Upper lobe of left lung (tissue), 4 donors: ENCODE results near the gene TNRC6B.

Experiments
- POLR2A ChIP-seq, 4 donors: fragments of 450-650 bp; IDR thresholded peaks; one replicate each; pipeline ENCODE4 v1.5.1; 2016 to 2017; ENCODE audit warnings: antibody characterized with exemption in 4 of 4, mild to moderate bottlenecking in 2 of 4
- POLR2AphosphoS5 ChIP-seq, 2 donors: sonication (generic); formaldehyde crosslinking; IDR thresholded peaks; one replicate each; pipeline ENCODE4 v1.5.1; 2017; ENCODE audit warnings: antibody characterized with exemption in 2 of 2
- TF ChIP-seq, protein P1 (sequence below), 6 experiments: fragments of 450-650 bp in 4 of 6; fragments of 200-600 bp in 2 of 6; sonication (generic) in 2 of 6; IDR thresholded peaks; one replicate each; pipeline ENCODE4 v1.5.1; 2016 to 2019; ENCODE audit warnings: antibody characterized with exemption in 6 of 6

- TF ChIP-seq, protein P1, sequence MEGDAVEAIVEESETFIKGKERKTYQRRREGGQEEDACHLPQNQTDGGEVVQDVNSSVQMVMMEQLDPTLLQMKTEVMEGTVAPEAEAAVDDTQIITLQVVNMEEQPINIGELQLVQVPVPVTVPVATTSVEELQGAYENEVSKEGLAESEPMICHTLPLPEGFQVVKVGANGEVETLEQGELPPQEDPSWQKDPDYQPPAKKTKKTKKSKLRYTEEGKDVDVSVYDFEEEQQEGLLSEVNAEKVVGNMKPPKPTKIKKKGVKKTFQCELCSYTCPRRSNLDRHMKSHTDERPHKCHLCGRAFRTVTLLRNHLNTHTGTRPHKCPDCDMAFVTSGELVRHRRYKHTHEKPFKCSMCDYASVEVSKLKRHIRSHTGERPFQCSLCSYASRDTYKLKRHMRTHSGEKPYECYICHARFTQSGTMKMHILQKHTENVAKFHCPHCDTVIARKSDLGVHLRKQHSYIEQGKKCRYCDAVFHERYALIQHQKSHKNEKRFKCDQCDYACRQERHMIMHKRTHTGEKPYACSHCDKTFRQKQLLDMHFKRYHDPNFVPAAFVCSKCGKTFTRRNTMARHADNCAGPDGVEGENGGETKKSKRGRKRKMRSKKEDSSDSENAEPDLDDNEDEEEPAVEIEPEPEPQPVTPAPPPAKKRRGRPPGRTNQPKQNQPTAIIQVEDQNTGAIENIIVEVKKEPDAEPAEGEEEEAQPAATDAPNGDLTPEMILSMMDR (IDR thresholded peaks at IDR 0.05): no peak
- TF ChIP-seq POLR2AphosphoS5 (IDR thresholded peaks at IDR 0.05) (no peak), POLR2A (IDR thresholded peaks at IDR 0.05) (no peak)
Observed at GRCh38 chr22:40237241-40237640, 59.5 kb downstream of the TNRC6B start.
